IMR-90 (cell line): ENCODE data around the gene NRXN2.

Experiments used
- BHLHE40 ChIP-seq: fragments of 150-350 bp; IDR thresholded peaks from 2 replicates; pipeline ENCODE4 v1.6.1; 2016; ENCODE audit warnings: mild to moderate bottlenecking, low read depth, low read length
- CEBPB ChIP-seq: IDR thresholded peaks from 2 replicates; pipeline ENCODE4 v1.6.1; 2012; ENCODE audit warnings: low read depth, low read length, improper control_type of control experiment
- CHD1 ChIP-seq: IDR thresholded peaks from 2 replicates; pipeline ENCODE4 v1.6.1; 2012; ENCODE audit warnings: low read depth, low read length, improper control_type of control experiment
- CTCF ChIP-seq: conservative IDR thresholded peaks from 2 replicates; pipeline ENCODE4 v1.5.1; 2012; ENCODE audit warnings: mild to moderate bottlenecking, low read depth, low read length, improper control_type of control experiment
- ELK1 ChIP-seq: fragments of 150-350 bp; IDR thresholded peaks from 2 replicates; pipeline ENCODE4 v1.6.1; 2016; ENCODE audit warnings: low read depth, mild to moderate bottlenecking, low read length, moderate library complexity, borderline replicate concordance
- FOS ChIP-seq: fragments of 150-350 bp; IDR thresholded peaks from 2 replicates; pipeline ENCODE4 v1.6.1; 2016; ENCODE audit warnings: low read depth, low read length
- MXI1 ChIP-seq: IDR thresholded peaks from 2 replicates; pipeline ENCODE4 v1.6.1; 2012; ENCODE audit warnings: low read depth, mild to moderate bottlenecking, low read length, moderate library complexity, borderline replicate concordance
- POLR2A ChIP-seq: IDR thresholded peaks from 2 replicates; pipeline ENCODE4 v1.6.1; 2012; ENCODE audit warnings: mild to moderate bottlenecking, low read depth, low read length
- RAD21 ChIP-seq: IDR thresholded peaks from 2 replicates; pipeline ENCODE4 v1.6.1; 2012; ENCODE audit warnings: low read length, improper control_type of control experiment
- RCOR1 ChIP-seq: IDR thresholded peaks from 2 replicates; pipeline ENCODE4 v1.6.1; 2012; ENCODE audit warnings: mild to moderate bottlenecking, low read length, improper control_type of control experiment; ENCODE audit not compliant: insufficient replicate concordance
- RFX5 ChIP-seq: IDR thresholded peaks from 2 replicates; pipeline ENCODE4 v1.8.0; 2012; ENCODE audit warnings: low read depth, mild to moderate bottlenecking, low read length, moderate library complexity
- SMC3 ChIP-seq: fragments of 150-350 bp; IDR thresholded peaks from 2 replicates; pipeline ENCODE4 v1.6.1; 2016; ENCODE audit warnings: low read depth, mild to moderate bottlenecking, antibody characterized with exemption, low read length, moderate library complexity
- USF2 ChIP-seq: fragments of 150-350 bp; IDR thresholded peaks from 2 replicates; pipeline ENCODE4 v1.6.1; 2017; ENCODE audit warnings: mild to moderate bottlenecking, antibody characterized with exemption, low read length, low read depth

- no peak for TF ChIP-seq CTCF
- no peak for TF ChIP-seq RAD21
- no peak for TF ChIP-seq FOS
- no peak for TF ChIP-seq MXI1
- no peak for TF ChIP-seq POLR2A
- TF ChIP-seq RCOR1, result no peak
- no peak for TF ChIP-seq CHD1
- no peak for TF ChIP-seq USF2
- TF ChIP-seq SMC3, result no peak
- TF ChIP-seq ELK1, result no peak
- TF ChIP-seq CEBPB, result no peak
- no peak for TF ChIP-seq RFX5
- no peak for TF ChIP-seq BHLHE40
These were observed 121.2 kb downstream of the NRXN2 start for GRCh38 chr11:64601605-64602465.
